Measurements from ENCODE around the gene DQX1. TPM values are rescaled to one million over a fixed set of nuclear protein-coding genes. Genes with fewer than 3 reads are reported as not detected.
A peak's percentile ranks its signal among the peaks of the same experiment; 100 is the strongest.

The DQX1 gene
- polyA plus RNA-seq, 1 experiment, result not detected

DNA sequence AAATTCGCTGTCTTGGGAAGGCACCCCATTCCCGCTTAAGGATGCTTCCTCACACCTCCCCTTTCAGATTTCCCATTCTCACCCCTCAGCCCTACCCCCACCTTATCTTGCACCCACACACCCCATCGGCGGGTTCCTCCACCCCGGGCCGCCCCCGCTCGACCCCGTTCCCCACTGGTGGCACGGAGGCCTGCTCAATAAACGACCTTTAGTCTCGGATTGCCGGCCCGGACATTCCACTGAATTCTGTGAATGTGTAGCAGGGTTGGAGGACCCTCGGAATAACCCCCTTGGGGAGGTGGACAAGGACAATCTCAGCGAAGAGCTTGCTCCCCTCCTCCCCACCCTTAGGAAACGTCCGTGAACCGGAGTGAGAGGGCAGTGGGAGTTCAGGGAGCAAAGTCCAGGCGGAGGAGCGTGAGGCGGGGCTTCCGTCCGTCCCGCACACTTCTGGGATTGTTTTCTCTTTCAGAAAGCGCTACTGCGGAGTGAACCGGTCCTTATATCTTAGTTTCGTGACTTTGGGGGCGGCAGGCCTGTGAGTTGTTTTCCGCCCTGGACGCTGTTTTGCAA is 23.8 kb downstream of the DQX1 start:
- DNase-seq (ENCODE audit: low read depth, low spot score), result no peak
- TF ChIP-seq, protein P1, sequence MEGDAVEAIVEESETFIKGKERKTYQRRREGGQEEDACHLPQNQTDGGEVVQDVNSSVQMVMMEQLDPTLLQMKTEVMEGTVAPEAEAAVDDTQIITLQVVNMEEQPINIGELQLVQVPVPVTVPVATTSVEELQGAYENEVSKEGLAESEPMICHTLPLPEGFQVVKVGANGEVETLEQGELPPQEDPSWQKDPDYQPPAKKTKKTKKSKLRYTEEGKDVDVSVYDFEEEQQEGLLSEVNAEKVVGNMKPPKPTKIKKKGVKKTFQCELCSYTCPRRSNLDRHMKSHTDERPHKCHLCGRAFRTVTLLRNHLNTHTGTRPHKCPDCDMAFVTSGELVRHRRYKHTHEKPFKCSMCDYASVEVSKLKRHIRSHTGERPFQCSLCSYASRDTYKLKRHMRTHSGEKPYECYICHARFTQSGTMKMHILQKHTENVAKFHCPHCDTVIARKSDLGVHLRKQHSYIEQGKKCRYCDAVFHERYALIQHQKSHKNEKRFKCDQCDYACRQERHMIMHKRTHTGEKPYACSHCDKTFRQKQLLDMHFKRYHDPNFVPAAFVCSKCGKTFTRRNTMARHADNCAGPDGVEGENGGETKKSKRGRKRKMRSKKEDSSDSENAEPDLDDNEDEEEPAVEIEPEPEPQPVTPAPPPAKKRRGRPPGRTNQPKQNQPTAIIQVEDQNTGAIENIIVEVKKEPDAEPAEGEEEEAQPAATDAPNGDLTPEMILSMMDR (IDR thresholded peaks at IDR 0.05; ENCODE audit: low read depth, low read length), result no peak
- peak overlapping the region; percentile 62 for H3K4me3 ChIP-seq (ENCODE audit: low read depth, low read length)
- H3K27ac ChIP-seq (ENCODE audit: low read depth, low read length), result no peak overlapping the region
- ChIA-PET POLR2A (interaction anchor here (1.2 kb wide), 1 partner anchor 62 kb away, joined by 3 read pairs; no protein-coding TSS in a partner anchor), CTCF (no interaction called here)
- H3K27me3 ChIP-seq (ENCODE audit: control insufficient read depth, insufficient read depth, low read length), result peaks cover 40% of the 10 kb centered on the region
- no peaks in the 10 kb centered on the region; the same call in 1 of the 2 replicates for H3K9me3 ChIP-seq (ENCODE audit: control insufficient read depth, insufficient read depth, low read length)

DNA sequence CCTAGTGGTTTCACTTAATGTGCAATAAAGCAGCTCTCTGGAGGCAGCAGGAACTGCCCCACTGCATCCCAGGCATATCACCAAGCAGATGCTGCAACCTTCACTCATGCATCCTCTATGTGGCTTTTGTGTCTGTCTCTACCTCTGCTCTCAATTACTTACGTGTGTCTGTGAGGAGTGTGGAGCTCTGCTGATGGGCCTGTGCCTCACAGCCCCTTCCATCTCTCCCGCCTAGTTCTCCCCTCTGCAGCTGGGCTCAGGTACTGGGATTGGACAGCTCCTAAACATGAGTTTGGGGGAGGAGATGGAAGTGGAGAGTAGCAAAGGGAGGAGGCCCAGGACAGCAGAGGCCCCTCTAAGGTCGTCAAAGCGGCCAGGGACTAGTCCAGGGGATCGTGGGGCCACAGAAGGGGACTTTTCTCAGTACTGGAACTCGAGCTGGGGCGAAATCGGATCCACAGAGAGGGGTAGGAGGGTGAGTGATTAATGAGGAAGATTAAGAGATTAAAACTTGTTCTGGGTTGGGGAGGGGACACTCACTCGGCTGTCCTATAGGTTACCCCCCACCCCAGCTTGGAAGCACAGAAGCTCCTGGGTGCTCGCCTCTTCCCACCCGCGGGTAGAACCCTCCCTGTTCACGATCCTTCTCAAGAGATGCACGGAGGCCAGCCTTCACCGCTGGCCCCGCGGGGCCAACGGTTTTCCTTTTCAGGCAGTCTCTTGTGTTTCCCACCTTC is 24.5 kb downstream of the DQX1 start:
- TF ChIP-seq, protein P1 (IDR thresholded peaks at IDR 0.05; ENCODE audit: low read depth, low read length), result no peak
- H3K27ac ChIP-seq (ENCODE audit: low read depth, low read length), result no peak overlapping the region
- ChIA-PET POLR2A (interaction anchor here (0.7 to 1.2 kb wide), 3 partner anchors 11 to 809 kb away, joined by 3 to 5 read pairs (median 3); no protein-coding TSS in a partner anchor), CTCF (interaction anchor here (1.5 kb wide), 1 partner anchor 76 kb away, joined by 5 read pairs; no protein-coding TSS in a partner anchor)
- H3K9me3 ChIP-seq (ENCODE audit: control insufficient read depth, insufficient read depth, low read length), result no peaks in the 10 kb centered on the region; the same call in 1 of the 2 replicates
- H3K4me3 ChIP-seq (ENCODE audit: low read depth, low read length), result no peak overlapping the region
- peaks cover 40% of the 10 kb centered on the region for H3K27me3 ChIP-seq (ENCODE audit: control insufficient read depth, insufficient read depth, low read length)
- no peak for DNase-seq (ENCODE audit: low read depth, low spot score)

DNA sequence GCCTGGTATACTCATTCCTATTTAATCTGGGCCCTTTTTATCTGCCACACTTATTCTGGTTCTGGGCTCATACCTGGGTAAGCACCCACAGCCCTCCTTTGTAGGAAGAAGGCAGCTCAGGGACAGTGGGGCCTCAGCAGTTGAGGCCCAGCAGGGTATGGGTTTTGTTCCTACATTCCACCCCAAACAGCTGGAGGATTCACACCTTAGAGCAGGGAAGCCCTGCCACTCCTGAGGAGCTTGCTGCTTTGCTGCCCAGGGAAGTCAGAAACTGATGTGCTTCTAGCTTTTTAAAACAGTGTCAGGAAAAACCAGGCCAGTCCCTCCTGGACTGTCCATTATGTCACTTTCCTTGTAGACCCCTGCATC is 25.5 kb downstream of the DQX1 start:
- TF ChIP-seq, protein P1 (IDR thresholded peaks at IDR 0.05; ENCODE audit: low read depth, low read length), result no peak
- Histone ChIP-seq H3K27me3 (ENCODE audit: control insufficient read depth, insufficient read depth, low read length) (peaks cover 40% of the 10 kb centered on the region), H3K4me3 (ENCODE audit: low read depth, low read length) (no peak overlapping the region), H3K9me3 (ENCODE audit: control insufficient read depth, insufficient read depth, low read length) (no peaks in the 10 kb centered on the region; the same call in 1 of the 2 replicates), H3K27ac (ENCODE audit: low read depth, low read length) (no peak overlapping the region)
- ChIA-PET CTCF (interaction anchor here (1.5 to 1.7 kb wide), 2 partner anchors 77 to 88 kb away, joined by 5 to 7 read pairs; no protein-coding TSS in a partner anchor), POLR2A (no interaction called here)
- no peak for DNase-seq (ENCODE audit: low read depth, low spot score)

DNA sequence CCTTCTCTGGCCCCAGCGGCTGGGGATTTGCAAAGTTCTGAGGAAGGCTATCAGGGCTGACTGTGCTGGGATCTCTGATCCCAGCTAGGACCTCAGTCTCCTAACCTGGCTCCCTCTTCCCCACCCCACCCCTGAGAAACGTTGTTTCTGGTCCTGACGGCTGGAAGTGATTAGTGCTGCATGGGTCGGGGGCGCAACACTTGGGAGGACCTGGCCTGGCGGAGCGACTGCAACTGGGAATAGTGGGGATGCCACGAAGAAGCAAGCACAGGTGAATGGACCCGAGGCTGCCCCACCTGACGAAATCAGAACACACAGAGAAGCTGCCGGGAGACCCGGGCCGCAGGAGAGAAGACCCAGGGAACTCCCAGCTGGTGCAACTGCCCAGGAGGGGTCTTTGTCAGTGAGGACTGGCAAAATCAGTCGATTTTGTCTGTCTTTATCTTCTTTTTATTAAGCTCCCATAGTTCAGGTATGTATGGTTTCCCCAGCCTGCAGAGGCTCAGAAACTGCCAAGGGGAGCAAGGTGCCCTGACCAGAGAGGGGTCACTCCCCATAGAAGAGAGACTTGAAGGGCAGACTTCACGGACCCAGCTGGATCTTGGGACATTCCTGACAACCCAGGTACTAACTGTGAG is 26.0 kb downstream of the DQX1 start:
- peaks cover 40% of the 10 kb centered on the region for H3K27me3 ChIP-seq (ENCODE audit: control insufficient read depth, insufficient read depth, low read length)
- H3K9me3 ChIP-seq (ENCODE audit: control insufficient read depth, insufficient read depth, low read length), result no peaks in the 10 kb centered on the region; the same call in 1 of the 2 replicates
- no peak for DNase-seq (ENCODE audit: low read depth, low spot score)
- TF ChIP-seq, protein P1 (IDR thresholded peaks at IDR 0.05; ENCODE audit: low read depth, low read length), result no peak
- no peak overlapping the region for H3K27ac ChIP-seq (ENCODE audit: low read depth, low read length)
- CTCF ChIA-PET, result interaction anchor here (1.5 to 1.7 kb wide), 2 partner anchors 77 to 89 kb away, joined by 5 to 7 read pairs; no protein-coding TSS in a partner anchor
- POLR2A ChIA-PET, result no interaction called here
- H3K4me3 ChIP-seq (ENCODE audit: low read depth, low read length), result no peak overlapping the region
